CD14-positive monocyte (primary cell): ENCODE measurements around the gene ABCC4. TPM values are rescaled to one million over a fixed set of nuclear protein-coding genes. Genes with fewer than 3 reads are reported as not detected.

Source experiments
- DNase-seq, 3 donors: peaks; one replicate each; pipeline ENCODE4 v3.0.0-alpha.2; 2011 to 2022
- H2AFZ ChIP-seq: 2 replicates; pipeline ENCODE4 v1.6.0; 2012; ENCODE audit warnings: mild to moderate bottlenecking, low read depth, low read length, inconsistent platforms; ENCODE audit not compliant: insufficient read depth, poor library complexity, severe bottlenecking
- H3K27ac ChIP-seq, 2 donors: 1 replicate in 1 of 2; 2 replicates in 1 of 2; pipeline ENCODE4 v1.5.1; 2012 to 2013; ENCODE audit warnings: low read length in 2 of 2, control low read depth in 1 of 2, inconsistent platforms in 1 of 2, low read depth in 1 of 2, mild to moderate bottlenecking in 1 of 2
- H3K27me3 ChIP-seq, 2 donors: one replicate each; pipeline versions ENCODE4 v1.6.0 to v1.6.1; 2011 to 2013; ENCODE audit warnings: low read length in 2 of 2; ENCODE audit not compliant: control insufficient read depth in 2 of 2, insufficient read depth in 2 of 2
- H3K36me3 ChIP-seq, 2 donors: replicated peaks in 1 of 2; 1 replicate in 1 of 2; 2 replicates in 1 of 2; pipeline versions ENCODE4 v1.5.1 to v1.6.1; 2012 to 2013; ENCODE audit warnings: low read length in 2 of 2, control low read depth in 1 of 2, inconsistent platforms in 1 of 2, mild to moderate bottlenecking in 1 of 2; ENCODE audit not compliant: insufficient read depth in 2 of 2, control insufficient read depth in 1 of 2
- H3K4me1 ChIP-seq, 2 donors: 1 replicate in 1 of 2; 2 replicates in 1 of 2; pipeline versions ENCODE4 v1.5.1 to v1.6.1; 2012 to 2013; ENCODE audit warnings: low read length in 2 of 2, control low read depth in 1 of 2, inconsistent platforms in 1 of 2, mild to moderate bottlenecking in 1 of 2, moderate library complexity in 1 of 2; ENCODE audit not compliant: insufficient read depth in 2 of 2, control insufficient read depth in 1 of 2
- H3K4me2 ChIP-seq: replicated peaks from 2 replicates; pipeline ENCODE3; 2012; ENCODE audit warnings: low read length, moderate library complexity, mild to moderate bottlenecking; ENCODE audit not compliant: poor library complexity, severe bottlenecking; ENCODE audit errors: extremely low read depth
- H3K4me3 ChIP-seq, 3 experiments: fragments of 200-600 bp in 1 of 3; sonication (generic) in 1 of 3; replicated peaks in 1 of 3; 1 replicate in 2 of 3; 2 replicates in 1 of 3; pipeline ENCODE4 v1.5.1; 2011 to 2013; ENCODE audit warnings: low read length in 3 of 3, mild to moderate bottlenecking in 3 of 3, control low read depth in 2 of 3, low read depth in 2 of 3, inconsistent platforms in 1 of 3, moderate library complexity in 1 of 3
- H3K79me2 ChIP-seq: 2 replicates; pipeline ENCODE4 v1.6.0; 2012; ENCODE audit warnings: mild to moderate bottlenecking, control low read depth, inconsistent platforms, low read length, moderate library complexity; ENCODE audit not compliant: insufficient read depth
- H3K9ac ChIP-seq: 2 replicates; pipeline ENCODE4 v1.6.0; 2017; ENCODE audit warnings: low read length, mild to moderate bottlenecking; ENCODE audit not compliant: insufficient read depth, poor library complexity, severe bottlenecking
- H3K9me3 ChIP-seq, 2 donors: replicated peaks in 1 of 2; 1 replicate in 1 of 2; 2 replicates in 1 of 2; pipeline versions ENCODE4 v1.5.1 to v1.6.1; 2012 to 2013; ENCODE audit warnings: low read length in 2 of 2, control low read depth in 1 of 2; ENCODE audit not compliant: control insufficient read depth in 1 of 2, insufficient read depth in 1 of 2
- H4K20me1 ChIP-seq: 2 replicates; pipeline ENCODE4 v1.6.0; 2012; ENCODE audit warnings: mild to moderate bottlenecking, low read length, control low read depth, moderate library complexity; ENCODE audit not compliant: insufficient read depth
- H3K27ac Mint-ChIP-seq, 7 donors: one replicate each; pipeline ENCODE4 v1.8.0; 2020; ENCODE audit warnings: mild to moderate bottlenecking in 7 of 7, mixed read lengths in 7 of 7, moderate library complexity in 6 of 7, inconsistent platforms in 2 of 7
- H3K27me3 Mint-ChIP-seq, 3 donors: one replicate each; pipeline ENCODE4 v1.8.0; 2021 to 2022; ENCODE audit warnings: low read depth in 3 of 3, mild to moderate bottlenecking in 3 of 3, mixed read lengths in 3 of 3, moderate library complexity in 3 of 3, inconsistent platforms in 1 of 3
- H3K36me3 Mint-ChIP-seq, 2 donors: one replicate each; pipeline ENCODE4 v1.8.0; 2020; ENCODE audit warnings: mixed read lengths in 2 of 2, inconsistent platforms in 1 of 2, mild to moderate bottlenecking in 1 of 2
- H3K4me1 Mint-ChIP-seq: one replicate; pipeline ENCODE4 v1.8.0; 2020; ENCODE audit warnings: mild to moderate bottlenecking, mixed read lengths
- H3K4me3 Mint-ChIP-seq, 2 donors: one replicate each; pipeline ENCODE4 v1.8.0; 2020; ENCODE audit warnings: mild to moderate bottlenecking in 2 of 2, mixed read lengths in 2 of 2, moderate library complexity in 1 of 2
- H3K9me3 Mint-ChIP-seq, 7 donors: one replicate each; pipeline ENCODE4 v1.8.0; 2020 to 2022; ENCODE audit warnings: mixed read lengths in 7 of 7, mild to moderate bottlenecking in 6 of 7, moderate library complexity in 6 of 7, inconsistent platforms in 2 of 7
- WGBS: methylation state at CpG from one replicate; pipeline ENCODE4 v1.1.5; 2013; ENCODE audit warnings: missing lambda C conversion rate; ENCODE audit not compliant: insufficient coverage; 5-methylcytosine and 5-hydroxymethylcytosine counted together
- intact Hi-C, 2 donors: fragments of 100-400 bp; cut with micrococcal nuclease; formaldehyde crosslinking; loops; one replicate each; pipeline versions ENCODE4 v1.15.0 to v1.15.1; 2023
- polyA plus RNA-seq, 3 donors: library from polyadenylated mRNA; depleted of rRNA in 1 of 3; unstranded in 2 of 3; stranded (reverse) in 1 of 3; fragments of 300-500 nt in 2 of 3; fragments of >200 nt in 1 of 3; fragmentation: Illumina TruSeq in 2 of 3; gene quantifications; 1 replicate in 2 of 3; 2 replicates in 1 of 3; pipeline ENCODE4 v1.2.3, GENCODE V29; 2012 to 2021
- TF ChIP-seq, protein P1 (sequence below): fragments of 200-600 bp; IDR thresholded peaks from one replicate; pipeline ENCODE4 v1.8.0; 2022; ENCODE audit warnings: antibody characterized with exemption, mild to moderate bottlenecking

Gene ABCC4
- polyA plus RNA-seq, 3 donors: 0.96 to 2.5 (median 1.7) TPM

DNA sequence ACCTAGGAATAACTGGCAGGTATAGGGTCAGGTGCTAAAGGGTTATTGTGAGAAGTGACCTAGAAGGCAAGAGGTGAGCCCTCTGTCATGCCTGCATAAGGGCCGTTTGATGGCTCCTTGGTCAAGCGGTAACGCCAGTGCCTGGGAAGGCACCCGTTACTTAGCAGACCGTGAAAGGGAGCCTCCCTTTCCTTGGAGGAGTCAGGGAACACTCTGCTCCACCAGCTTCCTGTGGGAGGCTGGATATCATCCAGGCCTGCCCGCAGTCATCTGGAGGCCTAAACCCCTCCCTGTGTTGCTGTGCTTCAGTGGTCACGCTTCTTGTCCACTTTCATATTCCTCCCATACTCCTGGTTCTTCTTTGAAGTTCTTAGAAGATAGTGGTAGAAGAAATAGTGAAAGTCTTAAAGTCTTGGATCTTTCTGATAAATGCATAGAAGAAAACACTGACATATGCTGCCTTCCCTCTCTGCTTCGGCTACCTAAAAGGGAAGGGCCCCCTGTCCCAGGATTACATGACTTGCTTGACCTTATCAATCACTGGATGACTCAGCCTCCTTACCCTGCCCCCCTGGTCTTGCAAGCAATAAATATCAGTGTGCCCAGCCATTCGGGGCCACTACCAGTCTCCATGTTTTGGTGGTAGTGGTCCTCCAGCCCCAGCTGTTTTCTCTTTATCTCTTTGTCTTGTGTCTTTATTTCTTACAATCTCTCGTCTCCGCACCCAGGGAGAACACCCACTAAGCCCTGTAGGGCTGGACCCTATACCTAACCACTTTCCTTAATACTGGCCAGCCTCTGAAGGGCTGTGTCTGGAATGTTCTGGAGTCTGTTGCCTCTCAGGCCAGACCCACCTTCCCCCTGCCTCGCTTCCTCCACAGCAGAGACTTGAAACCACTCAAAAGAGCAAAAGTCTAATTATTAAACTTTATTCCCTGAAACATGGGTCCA, 16.1 kb upstream of the ABCC4 start:
- no peak overlapping the region for H3K4me2 ChIP-seq
- H3K27ac Mint-ChIP-seq: no peak overlapping the region
- TF ChIP-seq, protein P1, sequence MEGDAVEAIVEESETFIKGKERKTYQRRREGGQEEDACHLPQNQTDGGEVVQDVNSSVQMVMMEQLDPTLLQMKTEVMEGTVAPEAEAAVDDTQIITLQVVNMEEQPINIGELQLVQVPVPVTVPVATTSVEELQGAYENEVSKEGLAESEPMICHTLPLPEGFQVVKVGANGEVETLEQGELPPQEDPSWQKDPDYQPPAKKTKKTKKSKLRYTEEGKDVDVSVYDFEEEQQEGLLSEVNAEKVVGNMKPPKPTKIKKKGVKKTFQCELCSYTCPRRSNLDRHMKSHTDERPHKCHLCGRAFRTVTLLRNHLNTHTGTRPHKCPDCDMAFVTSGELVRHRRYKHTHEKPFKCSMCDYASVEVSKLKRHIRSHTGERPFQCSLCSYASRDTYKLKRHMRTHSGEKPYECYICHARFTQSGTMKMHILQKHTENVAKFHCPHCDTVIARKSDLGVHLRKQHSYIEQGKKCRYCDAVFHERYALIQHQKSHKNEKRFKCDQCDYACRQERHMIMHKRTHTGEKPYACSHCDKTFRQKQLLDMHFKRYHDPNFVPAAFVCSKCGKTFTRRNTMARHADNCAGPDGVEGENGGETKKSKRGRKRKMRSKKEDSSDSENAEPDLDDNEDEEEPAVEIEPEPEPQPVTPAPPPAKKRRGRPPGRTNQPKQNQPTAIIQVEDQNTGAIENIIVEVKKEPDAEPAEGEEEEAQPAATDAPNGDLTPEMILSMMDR: no peak
- 93% methylated on average over 2 of the region's 12 CpGs for WGBS
- no peaks in the 10 kb centered on the region for H3K79me2 ChIP-seq
- no peaks in the 10 kb centered on the region for H3K36me3 Mint-ChIP-seq
- H3K36me3 ChIP-seq: no peaks in the 10 kb centered on the region
- H3K4me3 ChIP-seq: no peak overlapping the region
- H3K27ac ChIP-seq: no peak overlapping the region
- H3K9me3 Mint-ChIP-seq: peaks cover 0 to 4% (median 0%) of the 10 kb centered on the region in 7 donors
- no peaks in the 10 kb centered on the region for H3K27me3 ChIP-seq
- no peak overlapping the region for H3K4me3 Mint-ChIP-seq
- H2AFZ ChIP-seq: no peak overlapping the region
- H3K4me1 ChIP-seq: no peaks in the 10 kb centered on the region
- H3K27me3 Mint-ChIP-seq: peaks cover 0 to 4% (median 3%) of the 10 kb centered on the region in 3 donors
- H3K9ac ChIP-seq: no peak overlapping the region
- no peak for DNase-seq
- no peaks in the 10 kb centered on the region for H3K9me3 ChIP-seq
- intact Hi-C loops: no loop called here
- H3K4me1 Mint-ChIP-seq: no peaks in the 10 kb centered on the region
- H4K20me1 ChIP-seq: no peaks in the 10 kb centered on the region

DNA sequence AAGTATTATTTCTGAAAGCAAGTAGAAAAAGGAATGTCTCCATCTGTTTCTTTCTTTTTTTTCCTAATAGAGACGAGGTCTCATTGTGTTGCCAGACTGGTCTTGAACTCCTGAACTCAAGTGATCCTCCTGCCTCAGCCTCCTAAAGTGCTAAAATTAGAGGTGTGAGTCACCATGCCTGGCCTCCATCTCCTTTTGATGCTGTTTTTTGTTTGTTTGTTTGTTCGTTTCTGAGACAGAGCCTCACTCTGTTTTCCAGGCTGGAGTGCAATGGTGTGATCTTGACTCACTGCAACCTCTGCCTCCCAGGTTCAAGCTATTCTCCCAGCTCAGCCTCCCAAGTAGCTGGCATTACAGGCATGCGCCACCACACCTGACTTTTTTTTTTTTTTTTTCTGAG, 14.5 kb upstream of the ABCC4 start:
- TF ChIP-seq, protein P1: no peak
- Histone ChIP-seq H3K4me2 (no peak overlapping the region), H3K9me3 (no peaks in the 10 kb centered on the region), H3K9ac (no peak overlapping the region), H3K36me3 (no peaks in the 10 kb centered on the region), H4K20me1 (no peaks in the 10 kb centered on the region), H3K4me3 (no peak overlapping the region), H3K79me2 (no peaks in the 10 kb centered on the region), H3K27me3 (no peaks in the 10 kb centered on the region), H2AFZ (no peak overlapping the region), H3K27ac (no peak overlapping the region), H3K4me1 (no peaks in the 10 kb centered on the region)
- Mint-ChIP-seq H3K27ac (peak overlapping the region in 1 of 7 donors; percentile 19), H3K9me3 (peaks cover 0 to 4% (median 0%) of the 10 kb centered on the region in 7 donors), H3K4me3 (no peak overlapping the region), H3K4me1 (no peaks in the 10 kb centered on the region), H3K36me3 (no peaks in the 10 kb centered on the region), H3K27me3 (peaks cover 0 to 4% (median 0%) of the 10 kb centered on the region in 3 donors)
- no peak for DNase-seq
- intact Hi-C loops: no loop called here
- 100% methylated on average over 2 of the region's 3 CpGs for WGBS
